ENCODE measurements around the gene ACAP3. TPM values are rescaled to one million over a fixed set of nuclear protein-coding genes. Genes with fewer than 3 reads are reported as not detected.
"Not testable (repeated sequence)": the region's sequence is repeated elsewhere in the genome, so short reads cannot be mapped to it uniquely, and the experiment has no call there.

The ACAP3 gene
- total RNA-seq, 1 donor from 2014 or later = 55.2 TPM

DNA sequence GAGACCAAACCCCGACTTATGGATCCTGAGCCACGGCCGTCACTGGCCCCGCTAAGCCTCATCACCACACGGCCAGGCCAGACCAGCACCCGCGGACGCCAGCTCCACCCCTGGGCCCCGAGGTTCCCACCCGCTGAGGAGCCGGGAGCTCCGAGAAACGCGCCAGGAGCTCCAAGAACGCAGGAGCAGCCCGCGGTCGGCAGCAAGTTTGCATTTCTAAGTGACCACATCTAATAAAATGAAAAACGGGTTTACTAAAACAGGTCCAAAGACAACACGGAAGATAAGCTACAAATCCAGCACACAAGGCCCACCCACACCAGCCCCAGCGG, 53.1 kb downstream of the ACAP3 start:
- Histone ChIP-seq H3K4me1 (no peaks in the 10 kb centered on the region), H3K4me3 (no peak overlapping the region), H3K27ac (no peak overlapping the region), H3K36me3 (peaks cover 58% of the 10 kb centered on the region), H3K9me3 (no peaks in the 10 kb centered on the region), H3K27me3 (no peaks in the 10 kb centered on the region)
- ATAC-seq (no peak), DNase-seq (no peak)
- intact Hi-C loops (cut with DNase I) = no loop called here
- TF ChIP-seq, protein P1, sequence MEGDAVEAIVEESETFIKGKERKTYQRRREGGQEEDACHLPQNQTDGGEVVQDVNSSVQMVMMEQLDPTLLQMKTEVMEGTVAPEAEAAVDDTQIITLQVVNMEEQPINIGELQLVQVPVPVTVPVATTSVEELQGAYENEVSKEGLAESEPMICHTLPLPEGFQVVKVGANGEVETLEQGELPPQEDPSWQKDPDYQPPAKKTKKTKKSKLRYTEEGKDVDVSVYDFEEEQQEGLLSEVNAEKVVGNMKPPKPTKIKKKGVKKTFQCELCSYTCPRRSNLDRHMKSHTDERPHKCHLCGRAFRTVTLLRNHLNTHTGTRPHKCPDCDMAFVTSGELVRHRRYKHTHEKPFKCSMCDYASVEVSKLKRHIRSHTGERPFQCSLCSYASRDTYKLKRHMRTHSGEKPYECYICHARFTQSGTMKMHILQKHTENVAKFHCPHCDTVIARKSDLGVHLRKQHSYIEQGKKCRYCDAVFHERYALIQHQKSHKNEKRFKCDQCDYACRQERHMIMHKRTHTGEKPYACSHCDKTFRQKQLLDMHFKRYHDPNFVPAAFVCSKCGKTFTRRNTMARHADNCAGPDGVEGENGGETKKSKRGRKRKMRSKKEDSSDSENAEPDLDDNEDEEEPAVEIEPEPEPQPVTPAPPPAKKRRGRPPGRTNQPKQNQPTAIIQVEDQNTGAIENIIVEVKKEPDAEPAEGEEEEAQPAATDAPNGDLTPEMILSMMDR (IDR thresholded peaks at IDR 0.05) = no peak

DNA sequence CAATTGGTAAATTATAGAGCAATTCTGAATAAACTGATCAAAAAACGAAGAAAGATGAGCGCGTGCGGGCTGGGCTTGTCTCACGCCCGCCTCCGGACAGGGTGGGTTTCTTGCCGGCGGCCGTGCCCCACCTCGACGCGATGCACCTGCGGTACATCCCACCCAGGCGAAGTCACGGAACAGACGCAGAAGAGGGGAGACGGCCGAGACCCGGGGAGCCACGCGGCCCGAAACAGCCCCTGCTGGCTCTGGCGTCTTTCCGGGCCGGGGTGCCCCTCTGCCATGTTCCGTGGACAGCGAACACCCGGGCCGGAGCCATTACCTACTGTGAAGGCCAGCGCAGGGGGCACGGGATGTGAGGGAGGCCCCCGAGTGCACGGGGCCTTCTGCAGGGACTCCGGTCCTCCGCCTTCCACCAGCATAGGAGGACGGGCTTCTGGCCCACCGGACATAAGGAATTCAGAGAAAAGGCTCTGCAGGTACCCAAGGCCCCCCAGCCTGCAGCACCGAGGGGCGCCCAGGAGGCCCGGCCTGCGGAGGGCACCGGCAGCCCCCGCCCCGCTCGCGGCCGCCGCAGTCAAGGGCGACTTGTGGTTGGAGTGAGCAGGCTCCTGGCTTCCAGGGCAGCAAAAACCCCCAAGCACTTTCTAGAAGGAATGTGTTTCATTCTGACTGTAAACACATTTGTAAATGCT, 53.6 kb downstream of the ACAP3 start:
- Histone ChIP-seq H3K36me3 (peaks cover 55% of the 10 kb centered on the region), H3K27ac (no peak overlapping the region), H3K9me3 (no peaks in the 10 kb centered on the region), H3K4me1 (no peaks in the 10 kb centered on the region), H3K27me3 (no peaks in the 10 kb centered on the region), H3K4me3 (no peak overlapping the region)
- TF ChIP-seq, protein P1 (IDR thresholded peaks at IDR 0.05) = no peak
- intact Hi-C loops (cut with DNase I) = no loop called here
- ATAC-seq (no peak), DNase-seq (no peak)

DNA sequence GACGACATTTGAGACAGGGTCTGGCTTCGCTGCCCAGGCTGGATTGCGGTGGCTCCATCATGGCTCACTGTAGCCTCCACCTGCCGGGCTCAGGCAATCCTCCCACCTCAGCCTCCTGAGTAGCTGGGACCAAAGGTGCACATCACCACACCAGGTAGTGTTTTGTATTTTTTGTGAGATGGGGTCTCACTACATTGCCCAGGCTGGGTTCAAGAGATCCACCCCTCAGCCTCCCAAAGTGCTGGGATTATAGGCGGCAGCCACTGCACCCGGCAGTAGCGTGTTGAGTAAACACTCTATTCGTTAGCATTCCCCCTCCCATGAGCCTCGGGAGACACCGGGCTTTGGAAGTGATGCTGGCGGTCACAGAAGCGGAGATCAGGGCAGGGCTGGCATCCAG, 54.4 kb downstream of the ACAP3 start:
- H3K36me3 ChIP-seq = peaks cover 50% of the 10 kb centered on the region
- ATAC-seq (no peak), DNase-seq (no peak)
- TF ChIP-seq, protein P1 (IDR thresholded peaks at IDR 0.05) = no peak
- H3K27ac ChIP-seq = no peak overlapping the region
- H3K27me3 ChIP-seq = no peaks in the 10 kb centered on the region
- H3K4me3 ChIP-seq = no peak overlapping the region
- intact Hi-C loops (cut with DNase I) = no loop called here
- no peaks in the 10 kb centered on the region for H3K4me1 ChIP-seq
- H3K9me3 ChIP-seq = no peaks in the 10 kb centered on the region

DNA sequence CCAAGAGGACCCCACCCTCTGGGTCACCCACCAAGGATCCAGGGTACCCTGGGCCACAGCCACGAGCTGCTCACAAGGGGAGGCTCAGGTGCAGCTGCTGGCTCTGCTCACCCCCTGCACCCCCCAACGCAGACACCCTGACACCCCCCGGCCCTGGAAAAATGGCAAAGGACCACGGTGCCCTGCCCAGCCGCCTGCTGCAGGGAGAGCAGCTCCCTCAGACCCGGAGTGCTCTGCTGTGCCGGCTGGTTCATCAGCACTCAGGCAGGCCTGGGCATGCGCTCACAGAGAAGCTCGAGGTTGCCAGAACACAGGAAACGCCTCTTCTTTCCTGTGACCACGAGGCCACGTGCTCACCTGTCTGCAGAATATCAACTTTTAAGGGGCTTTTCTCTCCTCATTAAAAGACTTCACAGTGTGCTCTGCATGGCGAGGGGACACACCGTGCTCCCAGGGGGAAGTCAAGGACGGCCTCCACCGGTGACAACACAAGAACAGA, 56.9 kb downstream of the ACAP3 start:
- peak; percentile 13 for ATAC-seq
- TF ChIP-seq, protein P1 (IDR thresholded peaks at IDR 0.05) = no peak
- Histone ChIP-seq H3K27me3 (peaks cover 6% of the 10 kb centered on the region), H3K4me3 (no peak overlapping the region), H3K36me3 (peaks cover 37% of the 10 kb centered on the region), H3K27ac (no peak overlapping the region), H3K4me1 (no peaks in the 10 kb centered on the region), H3K9me3 (no peaks in the 10 kb centered on the region)
- no peak for DNase-seq
- intact Hi-C loops (cut with DNase I) = no loop called here

DNA sequence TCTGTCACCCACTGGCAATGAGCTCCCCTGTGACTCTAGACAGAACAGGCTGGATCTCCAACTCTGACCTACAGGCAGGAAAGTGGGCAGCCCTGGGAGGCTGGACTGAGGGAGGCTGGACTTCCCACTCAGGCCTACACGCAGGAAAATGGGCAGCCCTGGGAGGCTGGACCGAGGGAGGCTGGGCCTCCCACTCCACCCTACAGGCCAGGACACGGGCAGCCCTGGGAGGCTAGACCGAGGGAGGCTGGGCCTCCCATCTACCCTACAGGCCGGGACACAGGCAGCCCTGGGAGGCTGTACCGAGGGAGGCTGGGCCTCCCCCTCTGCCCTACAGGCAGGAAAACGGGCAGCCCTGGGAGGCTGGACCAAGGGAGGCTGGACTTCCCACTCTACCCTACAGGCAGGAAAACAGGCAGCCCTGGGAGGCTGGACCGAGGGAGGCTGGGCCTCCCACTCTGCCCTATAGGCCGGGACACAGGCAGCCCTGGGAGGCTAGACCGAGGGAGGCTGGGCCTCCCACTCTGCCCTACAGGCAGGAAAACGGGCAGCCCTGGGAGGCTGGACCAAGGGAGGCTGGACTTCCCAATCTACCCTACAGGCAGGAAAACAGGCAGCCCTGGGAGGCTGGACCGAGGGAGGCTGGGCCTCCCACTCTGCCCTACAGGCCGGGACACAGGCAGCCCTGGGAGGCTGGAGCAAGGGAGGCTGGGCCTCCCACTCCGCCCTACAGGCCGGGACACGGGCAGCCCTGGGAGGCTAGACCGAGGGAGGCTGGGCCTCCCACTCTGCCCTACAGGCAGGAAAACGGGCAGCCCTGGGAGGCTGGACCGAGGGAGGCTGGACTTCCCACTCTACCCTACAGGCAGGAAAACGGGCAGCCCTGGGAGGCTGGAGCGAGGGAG, 59.5 kb downstream of the ACAP3 start:
- intact Hi-C loops (cut with DNase I); H3K9me3 ChIP-seq; H3K27ac ChIP-seq; DNase-seq; H3K4me1 ChIP-seq; ATAC-seq; H3K4me3 ChIP-seq: not testable (repeated sequence)
- H3K36me3 ChIP-seq = peaks cover 12% of the 10 kb centered on the region
- H3K27me3 ChIP-seq = peaks cover 11% of the 10 kb centered on the region

DNA sequence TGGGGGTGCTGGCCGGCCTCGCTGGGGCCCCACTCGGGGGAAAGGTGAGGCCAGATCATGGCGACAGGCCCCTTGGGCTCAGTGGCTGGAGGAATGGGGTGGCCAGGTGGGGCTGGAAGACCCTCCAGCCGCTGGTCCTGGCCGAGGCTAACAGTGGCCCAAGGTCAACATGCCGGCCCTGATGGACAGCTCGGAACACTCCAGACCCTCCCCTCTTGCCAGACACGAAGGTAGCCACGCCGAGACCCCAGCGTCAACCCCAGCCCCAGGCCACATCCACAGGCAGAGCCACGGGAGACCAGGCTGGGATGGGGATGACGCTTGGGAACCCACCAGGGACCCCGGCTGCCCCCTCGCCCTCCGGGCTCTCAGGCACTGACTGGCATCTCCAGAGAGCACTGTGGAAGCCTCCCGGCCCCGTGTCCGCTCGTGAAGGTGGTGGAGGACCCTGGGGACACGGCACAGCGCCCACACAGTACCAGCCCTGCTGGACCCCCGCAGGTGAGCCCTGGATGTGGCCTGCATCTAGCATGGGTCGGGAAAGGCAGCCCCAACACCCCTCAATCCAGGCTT, 60.3 kb downstream of the ACAP3 start:
- TF ChIP-seq, protein P1 (IDR thresholded peaks at IDR 0.05) = no peak
- Histone ChIP-seq H3K27ac (no peak overlapping the region), H3K4me3 (no peak overlapping the region), H3K4me1 (no peaks in the 10 kb centered on the region), H3K9me3 (no peaks in the 10 kb centered on the region), H3K27me3 (peaks cover 11% of the 10 kb centered on the region), H3K36me3 (peaks cover 6% of the 10 kb centered on the region)
- DNase-seq (no peak), ATAC-seq (no peak)
- intact Hi-C loops (cut with DNase I) = no loop called here
